Measurements from ENCODE around the gene GPR26. TPM values are rescaled to one million over a fixed set of nuclear protein-coding genes. Genes with fewer than 3 reads are reported as not detected.
A peak's percentile ranks its signal among the peaks of the same experiment; 100 is the strongest.

The GPR26 gene
- total RNA-seq, 6 experiments from 2014 or later, result not detected

GRCh38 chr10:123639131-123639530 is 27.0 kb upstream of the GPR26 start:
- H3K4me3 ChIP-seq, result no peak overlapping the region
- DNase-seq (peak in 1 of 3 donors; percentile 1), ATAC-seq (no peak)
- TF ChIP-seq CTCF (IDR thresholded peaks at IDR 0.05), result no peak
- TF ChIP-seq POLR2A (IDR thresholded peaks at IDR 0.05), result no peak
- no peaks in the 10 kb centered on the region for H3K4me1 ChIP-seq
- WGBS (ENCODE audit: insufficient coverage, low coverage, low lambda C conversion rate, missing lambda C conversion rate), result 43% methylated on average over 1 of the region's 3 CpGs
- intact Hi-C loops (cut with DNase I), result no loop called here
- H3K36me3 ChIP-seq, result no peaks in the 10 kb centered on the region
- H3K9me3 ChIP-seq, result no peaks in the 10 kb centered on the region
- no peak overlapping the region for H3K27ac ChIP-seq
- no peaks in the 10 kb centered on the region for H3K27me3 ChIP-seq

- Histone ChIP-seq H3K4me1 (no peaks in the 10 kb centered on the region), H3K4me3 (no peak overlapping the region), H3K36me3 (no peaks in the 10 kb centered on the region), H3K27me3 (no peaks in the 10 kb centered on the region), H3K9me3 (no peaks in the 10 kb centered on the region), H3K27ac (no peak overlapping the region)
- intact Hi-C loops (cut with DNase I), result no loop called here
- TF ChIP-seq POLR2A (IDR thresholded peaks at IDR 0.05), result no peak
- TF ChIP-seq CTCF (IDR thresholded peaks at IDR 0.05), result no peak
- DNase-seq (peak in 1 of 3 donors; percentile 7), ATAC-seq (no peak)
- WGBS (ENCODE audit: insufficient coverage, low coverage, low lambda C conversion rate, missing lambda C conversion rate), result 36% methylated on average over 3 of the region's 3 CpGs
Measured at GRCh38 chr10:123640016-123640535, 26.1 kb upstream of the GPR26 start.

GRCh38 chr10:123642293-123642692 is 23.9 kb upstream of the GPR26 start:
- no peaks in the 10 kb centered on the region for H3K36me3 ChIP-seq
- DNase-seq, result peak in 1 of 3 donors; percentile 35
- 39% methylated on average over 4 of the region's 4 CpGs for WGBS (ENCODE audit: insufficient coverage, low coverage, low lambda C conversion rate, missing lambda C conversion rate)
- H3K27ac ChIP-seq, result no peak overlapping the region
- no peaks in the 10 kb centered on the region for H3K27me3 ChIP-seq
- no peaks in the 10 kb centered on the region for H3K4me1 ChIP-seq
- H3K4me3 ChIP-seq, result no peak overlapping the region
- no peak for ATAC-seq
- intact Hi-C loops (cut with DNase I), result no loop called here
- no peak for TF ChIP-seq CTCF (IDR thresholded peaks at IDR 0.05)
- TF ChIP-seq POLR2A (IDR thresholded peaks at IDR 0.05), result no peak
- no peaks in the 10 kb centered on the region for H3K9me3 ChIP-seq

- peak; percentile 13 to 70 (median 53) for ATAC-seq
- intact Hi-C loops (cut with DNase I), result no loop called here
- no peak overlapping the region for H3K4me3 ChIP-seq
- no peaks in the 10 kb centered on the region for H3K27me3 ChIP-seq
- no peak overlapping the region for H3K27ac ChIP-seq
- peak in 1 of 3 donors; percentile 31 for DNase-seq
- no peaks in the 10 kb centered on the region for H3K9me3 ChIP-seq
- no peaks in the 10 kb centered on the region for H3K4me1 ChIP-seq
- no peaks in the 10 kb centered on the region for H3K36me3 ChIP-seq
- 39% methylated on average over 8 of the region's 8 CpGs for WGBS (ENCODE audit: insufficient coverage, low coverage, low lambda C conversion rate, missing lambda C conversion rate)
- TF ChIP-seq POLR2A (IDR thresholded peaks at IDR 0.05) (no peak), CTCF (IDR thresholded peaks at IDR 0.05) (peak in 1 of 4 donors; percentile 30)
Measured at GRCh38 chr10:123642697-123643096, 23.5 kb upstream of the GPR26 start.

- intact Hi-C loops (cut with DNase I), result no loop called here
- DNase-seq (peak in 1 of 3 donors; percentile 18), ATAC-seq (no peak)
- 57% methylated on average over 5 of the region's 10 CpGs for WGBS (ENCODE audit: insufficient coverage, low coverage, low lambda C conversion rate, missing lambda C conversion rate)
- H3K36me3 ChIP-seq, result no peaks in the 10 kb centered on the region
- no peak overlapping the region for H3K4me3 ChIP-seq
- H3K4me1 ChIP-seq, result no peaks in the 10 kb centered on the region
- H3K9me3 ChIP-seq, result no peaks in the 10 kb centered on the region
- H3K27me3 ChIP-seq, result no peaks in the 10 kb centered on the region
- TF ChIP-seq CTCF (IDR thresholded peaks at IDR 0.05) (no peak), POLR2A (IDR thresholded peaks at IDR 0.05) (no peak)
- no peak overlapping the region for H3K27ac ChIP-seq
Measured at GRCh38 chr10:123643315-123643714, 22.8 kb upstream of the GPR26 start.
